Endothelial cell of umbilical vein (primary cell): ENCODE data around the gene RTF2.

Experiments used
- CTCF ChIP-seq, 2 donors: IDR thresholded peaks; 1 replicate in 1 of 2; 2 replicates in 1 of 2; pipeline ENCODE4 v1.5.1; 2011; ENCODE audit warnings: low read length in 2 of 2, mild to moderate bottlenecking in 2 of 2, moderate library complexity in 2 of 2, control low read depth in 1 of 2, inconsistent platforms in 1 of 2, low read depth in 1 of 2; ENCODE audit not compliant: insufficient read depth in 1 of 2; ENCODE audit errors: extremely low read depth in 1 of 2
- MAX ChIP-seq: IDR thresholded peaks from 2 replicates; pipeline ENCODE4 v1.6.1; 2011; ENCODE audit not compliant: insufficient read depth, insufficient read length
- POLR2A ChIP-seq: IDR thresholded peaks from 2 replicates; pipeline ENCODE4 v1.6.1; 2012; ENCODE audit warnings: low read depth, mild to moderate bottlenecking, control low read depth, low read length
- POLR2AphosphoS5 ChIP-seq: IDR thresholded peaks from 2 replicates; pipeline ENCODE4 v1.6.1; 2012; ENCODE audit warnings: low read depth, mild to moderate bottlenecking, control low read depth, low read length, moderate library complexity; ENCODE audit not compliant: insufficient read depth

GRCh38 chr20:56517211-56517610 is 48.8 kb downstream of the RTF2 start:
- TF ChIP-seq MAX (no peak), POLR2AphosphoS5 (no peak), POLR2A (no peak), CTCF (IDR thresholded peaks at IDR 0.05; ENCODE audit: extremely low read depth in 1 of 2, insufficient read depth in 1 of 2, low read depth in 1 of 2, low read length in 2 of 2) (no peak)
